NCI-H2081 treated with DMSO at 0.1 percent for 48 hours (cell line): ENCODE measurements around the gene ONECUT3.

Experiments
- DNase-seq: peaks from one replicate; lab custom pipeline; 2025; lab: John Stamatoyannopoulos, UW

Gene ONECUT3

DNA sequence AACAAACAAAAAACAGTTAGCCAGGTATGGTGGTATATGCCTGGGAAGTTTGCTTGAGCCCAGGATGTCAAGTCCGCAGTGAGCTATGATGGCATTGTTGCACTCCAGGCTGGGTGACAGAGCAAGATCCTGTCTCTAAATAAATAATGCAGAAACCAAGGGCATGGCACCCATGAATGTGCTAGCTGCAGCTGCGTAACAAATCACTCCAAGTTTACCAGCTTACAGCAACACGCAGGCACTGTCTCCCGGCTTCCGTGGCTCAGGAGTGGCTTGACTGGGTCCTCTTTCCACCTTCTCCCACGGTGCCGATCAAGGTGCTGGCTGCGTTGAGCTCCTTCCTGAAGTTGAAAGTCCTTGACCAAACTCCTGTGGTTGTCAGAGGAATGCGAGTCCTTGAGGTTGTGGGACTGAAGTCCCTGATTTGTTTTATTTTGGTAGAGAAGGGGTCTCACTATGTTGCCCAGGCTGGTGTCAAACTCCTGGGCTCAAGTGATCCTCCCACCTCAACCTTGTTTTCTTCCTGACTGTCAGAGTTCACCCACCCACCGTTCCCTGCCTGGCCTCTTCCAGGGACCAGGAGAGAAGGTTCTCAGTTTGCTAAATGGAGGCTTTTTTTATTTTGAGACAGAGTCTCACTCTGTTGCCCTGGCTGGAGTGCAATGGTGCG is 13.2 kb upstream of the ONECUT3 start:
- no peak for DNase-seq

DNA sequence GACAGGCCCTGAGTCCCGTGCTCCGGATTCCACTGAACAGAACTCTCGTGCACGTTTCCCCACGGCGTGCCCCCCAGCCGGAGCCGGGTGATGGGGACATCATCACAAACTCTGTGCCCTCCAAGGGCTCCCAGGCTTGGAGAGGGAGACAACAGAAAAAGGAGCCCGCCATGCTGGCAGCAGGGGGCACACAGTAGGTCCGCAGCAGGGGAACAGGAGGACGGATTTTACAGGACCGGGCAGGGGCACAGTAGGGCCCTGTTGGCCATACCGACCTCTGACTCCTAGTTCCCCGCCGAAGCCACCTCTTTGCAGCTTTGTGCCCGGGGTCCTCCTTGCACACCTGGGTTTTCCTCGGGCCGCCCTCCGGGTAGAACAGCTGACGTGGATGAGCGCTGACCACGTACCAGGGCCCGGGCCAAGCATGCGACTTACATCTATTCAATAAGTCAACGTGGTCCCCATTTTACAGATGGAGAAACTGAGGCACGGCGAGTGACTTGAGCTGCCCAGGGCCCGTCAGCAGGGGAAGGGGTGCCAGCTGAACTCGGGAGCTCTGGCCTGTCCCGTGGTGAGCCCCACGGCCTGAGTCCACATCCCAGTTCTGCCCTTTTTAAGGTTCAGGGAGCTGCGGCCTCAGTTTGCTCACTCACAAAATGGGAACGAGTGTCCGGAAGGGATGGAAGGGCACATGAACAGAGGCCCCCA is 10.2 kb upstream of the ONECUT3 start:
- no peak for DNase-seq

DNA sequence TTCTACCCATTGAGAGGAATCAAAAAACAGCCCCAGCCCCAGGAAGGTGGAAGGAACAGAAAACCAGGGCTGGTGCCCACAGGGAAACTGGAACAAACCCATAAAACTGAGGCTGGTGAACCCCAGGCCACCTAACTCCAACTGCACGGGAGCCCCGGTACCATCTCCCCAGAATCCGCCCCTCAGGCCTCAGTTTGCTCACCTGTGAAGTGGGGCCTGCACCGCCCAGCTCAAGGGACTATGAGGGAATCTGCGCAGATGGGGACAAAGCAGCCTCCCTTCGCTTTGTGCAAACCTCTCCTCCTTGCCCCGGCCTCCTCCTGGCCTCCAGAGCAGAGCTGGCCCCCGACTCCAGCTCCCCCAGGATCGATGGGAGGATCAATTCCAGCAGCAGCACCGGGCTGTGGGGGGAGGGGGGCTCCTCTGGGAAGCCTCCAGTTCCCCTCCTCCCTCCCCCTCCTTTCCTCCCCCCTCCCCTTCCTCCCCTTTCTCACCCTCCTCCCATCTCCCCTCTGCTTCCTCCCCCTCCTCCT is 9.1 kb upstream of the ONECUT3 start:
- DNase-seq, result no peak

DNA sequence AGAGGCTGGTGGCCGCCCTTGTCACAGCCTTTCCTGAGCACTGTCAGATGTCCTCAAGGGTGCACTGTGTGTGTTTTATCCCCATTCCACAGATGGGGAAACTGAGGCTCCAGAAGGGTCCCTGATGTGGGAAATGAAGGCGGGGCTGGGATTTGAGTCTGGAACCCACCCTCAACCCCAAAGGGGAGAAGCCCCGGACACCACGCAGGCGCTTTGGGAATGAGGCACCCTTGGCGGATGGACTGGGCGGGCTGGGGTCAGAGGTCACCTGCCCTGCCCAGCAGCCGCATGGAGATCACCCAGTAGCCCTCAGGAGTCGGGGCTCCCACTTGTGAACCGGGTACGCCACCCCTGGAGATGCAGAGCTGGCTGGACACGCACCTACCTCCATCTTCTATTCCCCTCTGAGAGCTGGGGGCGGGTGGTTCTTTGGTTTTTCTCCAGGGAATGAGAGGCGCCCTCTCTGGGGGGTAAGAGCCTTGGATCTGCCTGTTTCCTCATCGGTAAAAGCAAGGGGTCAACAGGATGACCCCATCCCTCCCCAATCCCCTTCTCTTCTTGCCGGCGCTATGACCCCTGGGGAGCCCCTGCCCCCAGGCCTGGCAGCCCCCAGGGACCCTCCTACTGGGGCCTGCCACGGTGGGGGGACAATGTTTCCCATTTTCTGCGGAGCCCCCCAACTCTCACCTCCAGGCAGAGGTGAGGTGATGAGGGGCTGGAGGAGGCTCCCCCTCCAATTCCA is 8.3 kb upstream of the ONECUT3 start:
- no peak for DNase-seq

DNA sequence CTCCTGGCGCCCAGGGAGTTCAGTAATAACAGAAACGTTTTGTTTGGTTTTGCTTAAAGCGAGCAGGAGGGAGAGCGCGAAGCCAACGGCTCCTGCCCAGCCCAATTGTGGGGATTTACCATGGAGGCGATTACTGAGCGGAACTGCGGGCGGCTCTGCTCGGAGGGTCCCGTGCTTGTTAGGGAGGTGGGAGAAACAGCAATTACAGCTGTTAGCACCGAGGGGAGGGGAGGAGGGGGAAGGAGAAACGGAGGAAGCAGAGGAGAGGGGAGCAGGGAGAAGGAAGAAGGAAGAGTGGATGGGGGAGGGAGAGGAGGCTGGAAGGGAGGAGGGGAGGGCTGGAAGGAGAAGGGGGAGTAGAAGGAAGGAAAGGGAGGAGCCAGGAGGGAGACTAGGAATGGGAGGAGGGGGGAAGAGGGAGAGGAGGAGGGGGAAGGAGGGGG is 7.7 kb upstream of the ONECUT3 start:
- DNase-seq, result no peak

DNA sequence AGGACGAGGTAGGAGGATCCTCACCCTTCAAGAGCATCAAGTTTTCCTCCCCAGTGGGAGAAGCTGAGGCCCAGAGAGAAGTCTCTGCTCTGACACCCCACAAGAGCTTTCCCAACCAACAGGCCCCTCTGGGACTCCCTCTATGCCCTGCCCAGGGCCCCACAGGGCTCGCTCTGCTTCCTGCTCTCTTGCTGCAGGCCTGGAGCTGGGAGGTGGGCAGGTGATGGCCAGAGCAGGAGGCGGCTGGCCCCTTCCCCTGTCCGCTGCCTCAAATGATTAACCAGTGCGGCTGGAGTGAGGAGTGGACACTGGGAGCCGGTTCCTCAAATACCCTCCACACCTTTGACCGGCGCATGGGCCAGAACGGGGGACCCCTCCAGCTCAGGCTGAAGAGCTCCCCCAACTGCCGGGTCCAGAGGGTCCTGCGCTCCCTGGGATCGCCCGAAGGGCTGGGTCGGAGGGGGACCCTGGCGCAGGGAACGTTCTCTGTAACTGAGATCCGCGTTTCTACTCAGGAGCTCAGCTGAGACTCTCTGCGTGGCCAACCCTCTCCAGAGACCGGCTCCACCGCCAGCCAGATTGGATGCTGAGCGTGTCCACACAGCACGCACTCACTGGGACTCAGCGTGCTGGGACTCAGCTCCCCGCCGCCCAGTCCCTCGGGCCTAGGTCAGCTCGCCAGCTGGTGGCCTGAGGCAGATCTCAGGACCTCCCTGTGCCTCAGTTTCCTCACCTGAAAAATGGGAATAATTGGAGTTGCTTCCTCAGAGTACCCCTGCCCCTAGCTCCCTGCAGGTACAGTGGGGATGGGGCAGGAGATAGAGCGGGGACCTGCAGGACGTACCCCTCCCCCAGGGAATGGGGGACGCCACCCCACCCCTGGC is 6.7 kb upstream of the ONECUT3 start:
- no peak for DNase-seq

DNA sequence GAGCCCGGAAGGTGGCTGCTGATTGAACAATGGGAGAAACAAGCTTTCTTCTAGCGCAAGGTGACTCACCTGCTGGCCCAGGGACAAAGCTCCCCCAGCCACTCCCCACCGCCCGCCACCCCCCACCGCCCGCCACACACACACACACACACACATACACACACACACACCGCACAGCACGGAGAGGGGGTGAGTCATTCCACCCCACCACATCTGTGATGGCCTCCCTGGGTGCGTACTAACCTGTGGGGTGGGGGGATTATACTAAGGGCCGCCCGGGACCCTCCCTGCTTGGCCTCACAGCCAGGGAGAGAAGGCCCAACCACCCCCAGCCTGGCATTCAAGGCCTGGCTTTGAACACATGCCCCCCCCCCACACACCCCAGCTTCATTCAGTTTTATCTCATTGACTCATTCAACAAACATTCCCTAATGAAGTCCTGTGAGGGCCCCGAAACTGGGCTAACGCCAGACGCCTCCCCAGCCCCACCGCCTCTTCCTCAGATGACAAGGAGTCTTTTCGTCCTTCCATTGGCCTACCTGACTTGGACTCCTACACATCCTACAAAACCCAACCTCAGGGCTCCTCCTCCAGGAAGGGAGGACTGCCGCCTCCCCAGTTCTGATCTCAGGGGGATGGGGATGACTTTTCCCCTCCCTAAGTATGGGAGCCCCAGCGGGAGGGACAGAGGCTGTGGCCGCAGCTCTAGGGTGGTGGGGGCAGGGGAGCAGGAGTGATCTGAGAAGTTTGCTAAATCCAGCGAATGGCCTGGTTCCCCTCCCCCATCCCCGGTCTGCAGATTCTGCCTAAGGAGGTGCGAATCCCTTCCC is 5.8 kb upstream of the ONECUT3 start:
- no peak for DNase-seq

DNA sequence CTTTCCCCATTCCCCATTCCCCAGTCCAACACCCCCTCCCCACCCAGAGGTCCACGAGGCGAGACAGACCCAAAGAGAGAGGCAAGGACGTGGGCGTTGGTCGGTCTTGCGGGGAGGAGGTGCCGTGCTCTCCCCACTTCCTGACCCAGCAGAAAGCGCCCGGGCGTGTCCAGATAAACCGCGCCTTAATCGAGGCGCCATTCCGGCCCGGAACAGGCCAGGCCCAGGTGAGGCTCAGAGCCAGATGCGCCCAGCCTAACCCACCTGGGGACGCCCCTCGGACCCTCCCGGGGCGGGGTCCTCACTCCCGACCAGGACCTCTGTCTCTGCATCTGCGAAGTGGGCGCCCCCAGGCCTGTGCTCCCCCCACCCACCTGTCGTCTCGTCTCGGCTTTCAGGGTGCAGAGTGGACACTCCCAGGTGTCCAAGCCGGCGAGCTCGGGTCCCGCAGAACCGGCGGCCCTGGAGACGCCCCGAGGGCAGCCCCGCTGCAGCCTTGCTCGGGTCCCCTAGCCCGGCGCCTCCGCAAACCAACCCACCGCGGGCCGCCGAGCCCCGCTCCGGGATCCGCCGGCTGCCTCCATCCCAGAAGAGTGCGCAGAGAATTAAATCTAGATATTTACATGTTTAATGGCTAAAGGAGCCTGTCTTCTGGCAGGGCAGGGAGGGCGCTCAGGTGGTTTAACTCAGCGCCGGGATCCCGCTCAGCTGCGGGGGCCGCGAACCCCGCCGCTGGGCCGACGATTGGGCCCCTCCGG is 5.0 kb upstream of the ONECUT3 start:
- DNase-seq, result no peak

DNA sequence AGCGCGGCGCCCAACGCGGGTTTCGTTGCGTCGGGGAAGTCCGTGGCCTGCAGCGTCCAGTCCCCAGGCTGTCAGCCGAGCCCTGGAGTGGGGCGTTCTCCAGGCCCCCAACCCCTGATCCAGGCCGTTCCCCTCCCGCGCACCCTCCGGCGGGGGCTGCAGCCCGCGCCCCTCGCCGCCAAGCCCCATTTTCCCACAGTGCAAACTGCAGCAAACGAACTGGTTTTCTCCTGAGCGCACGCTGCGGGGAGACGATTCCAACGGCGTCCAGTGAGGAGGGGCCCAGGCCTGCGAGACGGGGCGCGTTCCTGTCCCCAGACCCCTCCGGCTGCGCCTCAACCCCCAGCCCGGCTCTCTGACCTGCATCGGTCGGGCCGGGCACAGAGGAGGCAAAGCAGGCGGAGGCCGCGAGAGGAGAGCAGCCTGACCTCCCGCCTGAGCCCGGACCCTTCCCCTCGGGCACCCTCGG is 4.4 kb upstream of the ONECUT3 start:
- DNase-seq, result no peak

DNA sequence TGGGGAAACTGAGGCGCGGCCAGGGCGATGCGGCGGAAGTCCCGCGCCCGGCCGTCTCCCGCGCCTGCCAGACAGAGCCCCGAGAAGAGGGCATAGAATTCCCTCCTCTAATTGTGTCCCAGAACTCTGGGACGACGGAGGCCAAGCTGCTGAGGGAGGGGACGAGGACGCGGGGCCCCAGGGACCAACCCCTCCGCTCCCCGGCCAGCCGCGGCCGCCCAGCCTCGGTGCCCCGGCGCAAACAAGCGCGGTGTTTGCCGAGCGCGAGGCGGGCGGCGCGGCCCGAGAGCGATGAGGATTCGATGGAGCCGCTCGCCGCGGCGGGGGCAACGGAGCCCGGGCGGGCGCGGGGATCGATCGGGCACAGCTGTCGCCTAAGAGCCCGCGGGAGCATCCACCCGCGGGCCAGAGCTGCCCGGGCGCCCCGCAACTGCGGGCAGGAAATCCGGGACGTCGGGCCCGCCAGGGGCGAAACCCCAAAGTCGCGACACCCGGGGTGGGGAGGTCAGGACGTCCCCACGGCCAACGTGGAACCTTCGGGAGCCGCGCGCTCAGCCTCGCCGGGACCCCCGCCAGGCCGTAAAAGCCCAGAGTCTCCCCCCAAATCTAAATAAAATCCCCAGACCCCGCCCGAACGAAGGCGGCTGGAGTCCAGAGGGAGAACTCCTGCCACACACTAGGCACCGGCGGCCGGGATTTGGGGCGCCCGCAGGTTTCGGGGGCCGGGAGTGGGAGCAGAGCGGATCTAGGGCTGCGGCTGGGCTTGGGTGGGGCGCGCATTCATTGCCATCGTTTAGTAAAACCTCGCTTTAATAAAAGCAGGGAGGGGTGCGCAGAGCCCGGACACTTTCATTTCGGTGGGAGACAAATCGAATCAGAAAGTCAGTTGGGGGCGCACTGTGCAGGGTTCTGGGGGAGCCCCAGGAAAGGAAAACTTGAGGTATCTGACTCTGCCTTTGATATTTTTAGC is 3.6 kb upstream of the ONECUT3 start:
- DNase-seq, result no peak

DNA sequence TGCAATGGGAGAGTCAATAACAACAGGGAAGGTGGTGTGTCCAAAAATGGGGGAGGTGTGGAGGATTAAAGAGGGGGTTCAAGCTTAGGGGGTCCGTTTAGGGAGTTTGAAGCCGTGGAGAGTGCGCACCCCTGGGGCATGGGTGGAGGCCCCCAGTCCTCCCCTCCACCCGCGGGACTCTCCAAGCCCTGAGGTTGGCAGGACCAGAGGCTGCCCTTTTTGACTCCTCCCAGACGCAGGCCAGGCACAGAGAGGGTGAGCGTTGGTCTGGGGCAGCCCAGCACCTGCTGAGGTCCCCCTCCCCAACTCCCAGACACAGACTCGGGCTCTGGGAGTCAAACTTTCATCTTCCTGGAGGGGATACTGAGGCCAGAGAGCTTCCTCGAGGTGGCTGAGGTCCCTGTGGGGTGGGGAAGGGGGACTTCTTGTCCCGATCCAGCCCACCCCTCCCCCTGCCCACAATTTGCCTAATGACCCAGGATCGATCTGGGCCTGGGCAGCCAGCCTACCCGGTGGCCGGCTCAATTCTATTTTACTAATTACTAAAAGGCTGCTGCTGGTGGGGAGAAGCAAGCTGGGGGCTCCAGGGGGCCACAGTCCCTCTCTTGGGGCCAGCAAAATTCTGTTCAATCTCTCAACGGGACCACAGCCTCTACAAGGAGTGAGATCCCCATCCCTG is 2.8 kb upstream of the ONECUT3 start:
- DNase-seq, result no peak

DNA sequence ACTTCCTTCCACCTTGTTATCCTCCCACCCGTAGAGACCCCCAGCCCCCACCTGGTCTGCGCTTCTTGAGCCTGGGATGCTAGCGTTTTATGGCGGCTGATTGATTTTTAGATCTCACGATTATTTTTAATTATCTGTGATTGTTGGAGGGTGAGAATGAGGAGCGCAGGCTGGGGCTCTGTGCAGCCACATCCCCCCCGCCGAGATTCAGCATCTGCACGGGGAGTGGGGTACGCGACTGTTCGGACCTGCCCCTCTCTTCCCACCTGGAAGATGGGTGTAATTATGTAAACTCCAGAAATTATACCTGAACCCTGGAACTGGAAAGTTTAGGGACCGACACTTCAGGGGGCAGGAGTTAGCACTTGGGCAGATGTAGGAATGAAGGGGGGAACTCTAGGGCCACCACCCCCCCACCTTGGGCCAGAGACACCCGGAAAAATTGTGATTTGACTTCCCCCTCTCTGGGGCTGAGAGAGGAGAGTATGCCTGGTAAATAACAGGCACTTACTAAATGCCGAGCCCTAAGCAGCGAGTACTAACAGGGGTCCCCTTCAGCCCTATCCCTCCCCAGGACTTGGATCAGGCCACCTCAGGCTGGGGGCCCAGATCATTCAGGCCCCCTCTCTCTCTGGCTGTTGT is 1.8 kb upstream of the ONECUT3 start:
- DNase-seq, result no peak

DNA sequence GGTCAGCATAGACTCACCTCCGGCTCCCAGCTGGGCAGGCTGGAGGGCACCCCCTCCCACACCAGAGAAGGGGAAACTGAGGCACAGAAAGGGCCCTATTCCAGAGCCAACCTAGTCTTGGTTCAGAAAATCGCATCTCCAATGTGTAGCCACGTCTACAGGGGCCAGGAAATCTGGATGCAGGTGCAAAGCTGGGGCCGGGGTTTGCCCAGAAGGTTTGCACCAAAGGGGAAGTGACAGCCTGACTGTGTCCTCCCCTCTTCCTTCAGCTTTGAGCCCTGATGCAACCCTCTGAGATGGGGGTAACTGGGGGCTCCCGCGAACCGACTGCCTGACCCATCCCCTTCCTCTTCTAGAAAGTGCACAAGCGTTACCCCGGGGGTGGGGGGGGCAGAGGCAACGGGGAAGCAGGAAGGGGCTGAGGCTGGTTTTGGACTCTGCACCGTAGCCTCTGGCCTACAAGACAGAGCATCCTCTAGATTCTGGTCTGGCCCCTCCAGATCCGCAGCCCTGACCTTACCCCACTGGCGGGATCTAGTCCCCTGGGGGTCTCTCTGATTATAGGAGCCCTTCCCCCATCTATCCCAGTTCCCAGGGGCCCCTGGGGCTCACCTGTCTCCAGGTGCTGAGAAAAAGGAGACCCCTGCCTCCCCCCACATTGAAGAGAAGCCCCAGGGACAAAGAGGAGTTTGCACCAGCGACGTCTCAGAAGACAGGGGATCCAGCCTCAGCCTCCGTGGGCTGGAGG is 1.1 kb upstream of the ONECUT3 start:
- no peak for DNase-seq

DNA sequence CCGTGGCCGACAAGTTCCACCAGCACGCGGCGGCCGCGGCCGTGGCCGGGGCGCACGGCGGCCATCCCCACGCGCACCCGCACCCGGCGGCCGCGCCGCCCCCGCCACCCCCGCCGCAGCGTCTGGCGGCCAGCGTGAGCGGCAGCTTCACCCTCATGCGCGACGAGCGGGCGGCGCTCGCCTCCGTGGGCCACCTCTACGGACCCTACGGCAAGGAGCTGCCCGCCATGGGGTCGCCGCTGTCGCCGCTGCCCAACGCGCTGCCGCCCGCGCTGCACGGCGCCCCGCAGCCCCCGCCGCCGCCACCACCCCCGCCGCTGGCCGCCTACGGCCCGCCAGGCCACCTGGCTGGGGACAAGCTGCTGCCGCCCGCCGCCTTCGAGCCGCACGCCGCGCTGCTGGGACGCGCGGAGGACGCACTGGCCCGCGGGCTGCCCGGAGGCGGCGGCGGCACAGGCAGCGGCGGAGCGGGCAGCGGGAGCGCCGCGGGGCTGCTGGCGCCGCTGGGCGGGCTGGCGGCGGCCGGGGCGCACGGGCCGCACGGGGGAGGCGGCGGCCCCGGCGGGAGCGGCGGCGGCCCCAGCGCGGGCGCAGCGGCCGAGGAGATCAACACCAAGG is 821 bp downstream of the ONECUT3 start:
- no peak for DNase-seq

DNA sequence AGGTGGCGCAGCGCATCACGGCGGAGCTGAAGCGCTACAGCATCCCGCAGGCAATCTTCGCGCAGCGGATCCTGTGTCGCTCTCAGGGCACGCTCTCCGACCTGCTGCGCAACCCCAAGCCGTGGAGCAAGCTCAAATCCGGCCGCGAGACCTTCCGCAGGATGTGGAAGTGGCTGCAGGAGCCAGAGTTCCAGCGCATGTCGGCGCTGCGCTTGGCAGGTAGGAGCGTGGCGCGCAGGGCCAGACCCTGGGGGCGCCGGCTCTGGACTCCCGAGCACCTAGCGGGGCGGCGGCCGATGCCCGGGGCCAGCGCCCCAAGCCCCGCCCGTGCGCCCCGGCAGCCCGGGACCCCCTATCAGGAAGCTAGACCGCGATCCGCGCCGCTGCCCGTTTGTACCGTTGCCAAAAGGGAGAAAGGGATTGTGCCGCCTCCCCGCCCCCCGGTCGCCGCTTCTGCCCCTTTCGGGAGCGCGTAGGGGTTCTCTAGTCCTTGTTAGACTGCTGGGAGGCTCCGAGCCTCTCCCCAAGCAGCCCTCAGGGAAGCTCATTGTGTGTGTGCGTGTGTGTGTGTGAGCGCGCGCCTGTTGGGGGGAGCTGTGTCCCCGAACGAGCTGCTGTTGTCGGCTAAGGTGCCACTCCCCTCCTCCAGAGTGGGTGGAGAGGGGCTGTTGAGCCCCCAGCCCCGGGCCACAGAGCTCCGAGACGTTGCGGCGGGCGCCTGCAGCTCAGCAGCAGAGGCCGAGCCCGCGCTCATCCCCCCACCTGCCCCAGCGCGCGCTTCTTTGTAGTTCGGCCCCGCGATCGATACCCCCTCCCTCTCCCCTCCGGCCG is 1.5 kb downstream of the ONECUT3 start:
- DNase-seq, result no peak
